Type B pancreatic cell (in vitro differentiated cells): ENCODE results near the gene OR4N5. TPM values are rescaled to one million over a fixed set of nuclear protein-coding genes. Genes with fewer than 3 reads are reported as not detected.

Experiments
- DNase-seq: peaks from one replicate; pipeline ENCODE4 v3.0.0; 2021; ENCODE audit warnings: mixed read lengths; ENCODE audit not compliant: unreplicated experiment; ENCODE audit errors: extremely low spot score
- H3K27ac Mint-ChIP-seq: 2 replicates; pipeline ENCODE4 v1.8.0; 2021; ENCODE audit warnings: mild to moderate bottlenecking, mixed read lengths
- H3K27me3 Mint-ChIP-seq: 2 replicates; pipeline ENCODE4 v1.8.0; 2021; ENCODE audit warnings: mixed read lengths
- H3K36me3 Mint-ChIP-seq: 2 replicates; pipeline ENCODE4 v1.8.0; 2021; ENCODE audit warnings: mixed read lengths
- H3K4me1 Mint-ChIP-seq: one replicate; pipeline ENCODE4 v1.8.0; 2021; ENCODE audit warnings: mixed read lengths; ENCODE audit not compliant: unreplicated experiment
- H3K4me3 Mint-ChIP-seq: 2 replicates; pipeline ENCODE4 v1.8.0; 2021; ENCODE audit warnings: mild to moderate bottlenecking, mixed read lengths
- H3K9me3 Mint-ChIP-seq: 2 replicates; pipeline ENCODE4 v1.8.0; 2021; ENCODE audit warnings: mixed read lengths
- total RNA-seq: library from RNA; stranded (reverse); gene quantifications from 2 replicates; pipeline ENCODE4 v1.2.1, GENCODE V29; 2021; ENCODE audit warnings: low replicate concordance
- TF ChIP-seq, protein P1 (sequence below): fragments of 200-600 bp; sonication (generic); conservative IDR thresholded peaks from 2 replicates; pipeline ENCODE4 v1.5.0; 2021; ENCODE audit warnings: antibody characterized with exemption, mild to moderate bottlenecking

OR4N5 gene
- total RNA-seq, 1 donor from 2014 or later, result not detected

DNA sequence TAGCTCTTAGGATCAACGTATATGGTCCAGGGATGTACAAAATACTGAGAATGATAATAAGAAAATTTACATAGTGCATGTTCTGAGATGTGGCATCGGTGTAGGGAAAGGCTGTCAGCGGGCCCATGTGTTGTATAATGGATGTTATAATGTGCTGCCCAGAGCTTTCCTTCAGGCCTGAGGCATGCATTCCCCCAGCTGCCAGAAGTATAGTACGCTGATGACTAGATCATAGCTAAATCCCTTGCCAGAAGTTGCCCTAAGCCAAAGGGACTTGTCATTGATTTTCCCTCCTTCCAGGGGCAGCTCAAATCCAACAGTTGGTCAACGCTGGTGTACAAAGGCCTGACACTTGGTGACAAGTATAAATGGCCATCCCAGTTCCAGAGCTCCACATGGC is 45.6 kb downstream of the OR4N5 start:
- Mint-ChIP-seq H3K9me3 (peaks cover 19% of the 10 kb centered on the region), H3K4me1 (no peaks in the 10 kb centered on the region), H3K27me3 (no peaks in the 10 kb centered on the region), H3K27ac (no peak overlapping the region), H3K4me3 (no peak overlapping the region), H3K36me3 (no peaks in the 10 kb centered on the region)
- DNase-seq, result no peak
- TF ChIP-seq, protein P1, sequence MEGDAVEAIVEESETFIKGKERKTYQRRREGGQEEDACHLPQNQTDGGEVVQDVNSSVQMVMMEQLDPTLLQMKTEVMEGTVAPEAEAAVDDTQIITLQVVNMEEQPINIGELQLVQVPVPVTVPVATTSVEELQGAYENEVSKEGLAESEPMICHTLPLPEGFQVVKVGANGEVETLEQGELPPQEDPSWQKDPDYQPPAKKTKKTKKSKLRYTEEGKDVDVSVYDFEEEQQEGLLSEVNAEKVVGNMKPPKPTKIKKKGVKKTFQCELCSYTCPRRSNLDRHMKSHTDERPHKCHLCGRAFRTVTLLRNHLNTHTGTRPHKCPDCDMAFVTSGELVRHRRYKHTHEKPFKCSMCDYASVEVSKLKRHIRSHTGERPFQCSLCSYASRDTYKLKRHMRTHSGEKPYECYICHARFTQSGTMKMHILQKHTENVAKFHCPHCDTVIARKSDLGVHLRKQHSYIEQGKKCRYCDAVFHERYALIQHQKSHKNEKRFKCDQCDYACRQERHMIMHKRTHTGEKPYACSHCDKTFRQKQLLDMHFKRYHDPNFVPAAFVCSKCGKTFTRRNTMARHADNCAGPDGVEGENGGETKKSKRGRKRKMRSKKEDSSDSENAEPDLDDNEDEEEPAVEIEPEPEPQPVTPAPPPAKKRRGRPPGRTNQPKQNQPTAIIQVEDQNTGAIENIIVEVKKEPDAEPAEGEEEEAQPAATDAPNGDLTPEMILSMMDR, result no peak

DNA sequence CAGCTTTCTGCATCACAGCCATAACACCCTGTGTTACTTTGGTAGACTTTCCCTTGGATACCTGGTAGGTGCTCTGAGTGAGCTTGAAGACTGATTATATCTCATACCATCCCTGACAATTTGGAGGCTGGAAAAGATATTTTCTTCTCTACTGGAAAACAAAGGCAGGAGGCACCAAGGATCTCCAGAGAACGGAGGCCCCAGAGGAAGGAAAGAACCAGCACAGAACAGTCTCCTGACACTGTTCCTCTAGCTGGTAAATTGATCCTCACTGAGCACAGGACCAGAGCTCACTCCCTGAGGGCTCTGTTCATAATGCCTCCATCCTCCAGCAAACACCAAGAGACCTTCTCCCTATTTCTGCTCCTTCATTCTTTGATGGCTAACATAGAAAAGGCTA is 52.0 kb downstream of the OR4N5 start, which contains the start of gene OR11G2:
OR11G2 (plus strand) TSS at position 301 of the 400 bp plus-strand sequence. CDS start 6,542 bp downstream, outside the sequence.
- DNase-seq, result no peak
- Mint-ChIP-seq H3K36me3 (no peaks in the 10 kb centered on the region), H3K27ac (no peak within 1 kb of the TSS), H3K4me1 (no peaks in the 10 kb centered on the region), H3K27me3 (no peaks in the 10 kb centered on the region), H3K9me3 (peaks cover 7% of the 10 kb centered on the region), H3K4me3 (no peak within 1 kb of the TSS)
- TF ChIP-seq, protein P1, result no peak

DNA sequence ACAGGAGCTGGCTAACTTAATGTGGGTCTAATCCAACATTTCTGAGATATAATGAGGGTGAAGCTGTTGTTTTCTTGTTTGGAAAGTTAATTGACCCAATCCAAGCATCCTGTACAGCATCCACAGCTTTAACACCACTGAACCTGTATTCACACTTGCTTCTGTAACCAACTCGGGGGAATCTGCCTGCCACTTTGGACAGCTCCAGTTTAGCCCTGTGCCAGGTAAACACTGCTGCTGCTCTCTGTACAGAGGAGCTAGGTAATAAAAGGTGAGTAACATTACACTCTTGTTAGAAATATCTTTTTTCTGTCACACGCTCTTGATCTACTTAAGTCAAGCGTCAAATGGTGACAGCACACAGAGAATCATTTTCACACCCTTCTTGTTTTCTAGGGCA is 52.8 kb downstream of the OR4N5 start:
- peaks cover 7% of the 10 kb centered on the region for H3K9me3 Mint-ChIP-seq
- TF ChIP-seq, protein P1, result no peak
- no peaks in the 10 kb centered on the region for H3K27me3 Mint-ChIP-seq
- H3K27ac Mint-ChIP-seq, result no peak overlapping the region
- no peak overlapping the region for H3K4me3 Mint-ChIP-seq
- no peak for DNase-seq
- H3K36me3 Mint-ChIP-seq, result no peaks in the 10 kb centered on the region
- H3K4me1 Mint-ChIP-seq, result no peaks in the 10 kb centered on the region

DNA sequence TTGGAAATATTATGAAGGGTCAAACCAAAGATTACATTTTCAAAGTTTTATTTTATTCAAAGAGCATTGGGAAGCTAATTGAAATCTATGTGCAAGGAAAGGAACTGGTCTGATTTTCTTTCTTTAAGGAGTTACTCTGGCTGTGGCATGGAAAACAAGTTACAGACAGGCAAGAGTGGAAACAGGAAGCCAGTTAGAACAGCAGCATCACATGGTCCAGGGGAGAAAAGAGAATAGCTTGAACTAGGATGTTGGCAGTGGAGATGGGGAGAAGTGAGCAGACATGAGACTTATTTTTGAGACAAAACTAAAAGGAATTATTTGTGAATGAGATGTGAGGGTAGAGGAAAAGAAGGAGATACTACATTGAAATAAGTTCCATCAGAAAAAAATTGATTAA is 55.5 kb downstream of the OR4N5 start:
- TF ChIP-seq, protein P1, result no peak
- Mint-ChIP-seq H3K4me3 (no peak overlapping the region), H3K9me3 (peaks cover 4% of the 10 kb centered on the region), H3K36me3 (no peaks in the 10 kb centered on the region), H3K27ac (no peak overlapping the region), H3K27me3 (no peaks in the 10 kb centered on the region), H3K4me1 (no peaks in the 10 kb centered on the region)
- no peak for DNase-seq

Other genes with a start within 250 kb of the OR4N5 start
- gene OR4K5, start 218.2 kb upstream of the OR4N5 start, total RNA-seq, result not detected in 2 replicates
- gene OR4K1, start 207.9 kb upstream of the OR4N5 start, total RNA-seq, result not detected in 2 replicates
- gene OR4K15, start 163.2 kb upstream of the OR4N5 start, total RNA-seq, result not detected in 2 replicates
- gene OR4Q2, start 136.7 kb upstream of the OR4N5 start, total RNA-seq, result not detected in 2 replicates
- gene OR4K14, start 119.5 kb upstream of the OR4N5 start, total RNA-seq, result not detected in 2 replicates
- gene OR4K13, start 102.8 kb upstream of the OR4N5 start, total RNA-seq, result not detected in 2 replicates
- not detected in 2 replicates for gene OR4L1, start 78.8 kb upstream of the OR4N5 start, total RNA-seq
- not detected in 2 replicates for gene OR4K17, start 28.1 kb upstream of the OR4N5 start, total RNA-seq
- gene OR11G2, start 52.1 kb downstream of the OR4N5 start, total RNA-seq, result not detected in 2 replicates
- gene OR11H6, start 84.9 kb downstream of the OR4N5 start, total RNA-seq, result not detected in 2 replicates
- not detected in 2 replicates for gene OR11H7, start 90.2 kb downstream of the OR4N5 start, total RNA-seq
- gene OR11H4, start 100.5 kb downstream of the OR4N5 start, total RNA-seq, result not detected in 2 replicates
- gene TTC5, start 167.1 kb downstream of the OR4N5 start, total RNA-seq, result 21.0 and 26.3 TPM in 2 replicates
- gene CCNB1IP1, start 194.5 kb downstream of the OR4N5 start, total RNA-seq, result 76.5 and 95.9 TPM in 2 replicates
- gene PARP2, start 204.8 kb downstream of the OR4N5 start, total RNA-seq, result 25.5 and 36.3 TPM in 2 replicates